Astrocyte (in vitro differentiated cells and primary cell): Measurements from ENCODE around the gene RCOR1. TPM values are rescaled to one million over a fixed set of nuclear protein-coding genes. Genes with fewer than 3 reads are reported as not detected.

Experiments used
- DNase-seq: peaks from one replicate; pipeline ENCODE4 v3.0.0-alpha.2; 2010; ENCODE audit warnings: low read depth
- FAIRE-seq: peaks from 2 replicates; lab custom pipeline; 2011; peaks lifted over from hg19 to GRCh38; lab: Jason Lieb, UNC
- H2AFZ ChIP-seq: 2 replicates; pipeline ENCODE4 v1.6.0; 2012; ENCODE audit warnings: low read depth, low read length, inconsistent platforms
- H3K27ac ChIP-seq: 2 replicates; pipeline ENCODE4 v1.5.1; 2011; ENCODE audit warnings: low read depth, low read length, inconsistent platforms
- H3K27me3 ChIP-seq: 2 replicates; pipeline ENCODE4 v1.6.0; 2011; ENCODE audit warnings: low read length, inconsistent platforms; ENCODE audit not compliant: insufficient read depth
- H3K36me3 ChIP-seq: 2 replicates; pipeline ENCODE4 v1.5.1; 2011; ENCODE audit warnings: low read length, inconsistent platforms; ENCODE audit not compliant: insufficient read depth
- H3K4me1 ChIP-seq: 2 replicates; pipeline ENCODE4 v1.5.1; 2011; ENCODE audit warnings: low read length, inconsistent platforms; ENCODE audit not compliant: insufficient read depth
- H3K4me2 ChIP-seq: 2 replicates; pipeline ENCODE4 v1.6.0; 2012; ENCODE audit warnings: low read length, inconsistent platforms
- H3K4me3 ChIP-seq: 2 replicates; pipeline ENCODE4 v1.5.1; 2011; ENCODE audit warnings: low read depth, mild to moderate bottlenecking, low read length, inconsistent platforms; ENCODE audit not compliant: insufficient read depth
- H3K79me2 ChIP-seq: 2 replicates; pipeline ENCODE4 v1.6.0; 2012; ENCODE audit warnings: mild to moderate bottlenecking, low read length, inconsistent platforms; ENCODE audit not compliant: insufficient read depth
- H3K9ac ChIP-seq: 2 replicates; pipeline ENCODE4 v1.6.0; 2012; ENCODE audit warnings: mild to moderate bottlenecking, low read length, inconsistent platforms
- H3K9me3 ChIP-seq: 2 replicates; pipeline ENCODE4 v1.5.1; 2012; ENCODE audit warnings: low read depth, mild to moderate bottlenecking, low read length, inconsistent platforms; ENCODE audit not compliant: insufficient read depth
- H4K20me1 ChIP-seq: 2 replicates; pipeline ENCODE4 v1.6.0; 2012; ENCODE audit warnings: low read length, inconsistent platforms; ENCODE audit not compliant: insufficient read depth
- H3K27ac Mint-ChIP-seq: one replicate; pipeline ENCODE4 v1.8.0; 2021; ENCODE audit warnings: mild to moderate bottlenecking, mixed read lengths; ENCODE audit not compliant: unreplicated experiment
- H3K27me3 Mint-ChIP-seq: one replicate; pipeline ENCODE4 v1.8.0; 2021; ENCODE audit warnings: low read depth, mixed read lengths; ENCODE audit not compliant: unreplicated experiment
- H3K36me3 Mint-ChIP-seq: one replicate; pipeline ENCODE4 v1.8.0; 2021; ENCODE audit warnings: low read depth, mixed read lengths; ENCODE audit not compliant: unreplicated experiment
- H3K4me1 Mint-ChIP-seq: one replicate; pipeline ENCODE4 v1.8.0; 2021; ENCODE audit warnings: low read depth, mixed read lengths; ENCODE audit not compliant: unreplicated experiment
- H3K4me3 Mint-ChIP-seq: one replicate; pipeline ENCODE4 v1.8.0; 2021; ENCODE audit warnings: mild to moderate bottlenecking, moderate library complexity, mixed read lengths; ENCODE audit not compliant: unreplicated experiment
- H3K9me3 Mint-ChIP-seq: one replicate; pipeline ENCODE4 v1.8.0; 2021; ENCODE audit warnings: mild to moderate bottlenecking, mixed read lengths; ENCODE audit not compliant: unreplicated experiment
- CTCF ChIP-seq: IDR thresholded peaks from 2 replicates; pipeline ENCODE4 v1.5.1; 2011; ENCODE audit warnings: low read depth, mild to moderate bottlenecking, inconsistent platforms, low read length, moderate library complexity; ENCODE audit not compliant: insufficient read depth
- EZH2 ChIP-seq: IDR thresholded peaks from 2 replicates; pipeline ENCODE4 v1.6.1; 2012; ENCODE audit warnings: mild to moderate bottlenecking, low read length, inconsistent platforms; ENCODE audit not compliant: insufficient read depth
- total RNA-seq: library from RNA; stranded (reverse); gene quantifications from 2 replicates; pipeline ENCODE4 v1.2.1, GENCODE V29; 2021

RCOR1 gene
- total RNA-seq, 1 donor from 2014 or later: 31.0 TPM

- no peaks in the 10 kb centered on the region for H3K27me3 Mint-ChIP-seq
These were observed 7.3 kb upstream of the RCOR1 start for GRCh38 chr14:102584871-102585869.

GRCh38 chr14:102586420-102587104 is 5.9 kb upstream of the RCOR1 start:
- Mint-ChIP-seq H3K36me3 (peaks cover 1% of the 10 kb centered on the region), H3K4me1 (peaks cover 32% of the 10 kb centered on the region), H3K4me3 (no peak overlapping the region), H3K27ac (no peak overlapping the region), H3K27me3 (no peaks in the 10 kb centered on the region), H3K9me3 (no peaks in the 10 kb centered on the region)
- FAIRE-seq: no peak
- Histone ChIP-seq H3K79me2 (no peaks in the 10 kb centered on the region), H2AFZ (no peak overlapping the region), H3K27me3 (no peaks in the 10 kb centered on the region), H3K9ac (no peak overlapping the region), H3K4me3 (no peak overlapping the region), H3K4me1 (peaks cover 24% of the 10 kb centered on the region), H3K36me3 (no peaks in the 10 kb centered on the region), H4K20me1 (no peaks in the 10 kb centered on the region), H3K4me2 (no peak overlapping the region), H3K27ac (no peak overlapping the region), H3K9me3 (no peaks in the 10 kb centered on the region)
- DNase-seq: no peak
- no peak for TF ChIP-seq CTCF
- TF ChIP-seq EZH2: no peak

More at GRCh38 chr14:102584871-102585869, 7.3 kb upstream of the RCOR1 start:
- no peak for FAIRE-seq
- Mint-ChIP-seq H3K36me3 (peaks cover 1% of the 10 kb centered on the region), H3K4me3 (no peak overlapping the region), H3K9me3 (no peaks in the 10 kb centered on the region), H3K27ac (peak overlapping the region; percentile 78), H3K4me1 (peaks cover 25% of the 10 kb centered on the region)
- H3K4me1 ChIP-seq: peaks cover 18% of the 10 kb centered on the region
- DNase-seq: no peak
- no peaks in the 10 kb centered on the region for H4K20me1 ChIP-seq
- no peaks in the 10 kb centered on the region for H3K27me3 ChIP-seq
- H3K9ac ChIP-seq: no peak overlapping the region
- H2AFZ ChIP-seq: peak overlapping the region; percentile 57
- H3K27ac ChIP-seq: no peak overlapping the region
- no peaks in the 10 kb centered on the region for H3K79me2 ChIP-seq
- no peak for TF ChIP-seq CTCF
- TF ChIP-seq EZH2: no peak
- peak overlapping the region; percentile 4 for H3K4me2 ChIP-seq
- H3K4me3 ChIP-seq: no peak overlapping the region
- no peaks in the 10 kb centered on the region for H3K9me3 ChIP-seq
- no peaks in the 10 kb centered on the region for H3K36me3 ChIP-seq
